GM21529 (cell line): ENCODE results near the gene ADNP2.
"Not testable (repeated sequence)": the region's sequence is repeated elsewhere in the genome, so short reads cannot be mapped to it uniquely, and the experiment has no call there.

Experiments used
- ATAC-seq: cut with Tn5 transposase; IDR thresholded peaks from one replicate; pipeline ENCODE4 v1.9.1; 2021; ENCODE audit not compliant: unreplicated experiment

Gene ADNP2

DNA sequence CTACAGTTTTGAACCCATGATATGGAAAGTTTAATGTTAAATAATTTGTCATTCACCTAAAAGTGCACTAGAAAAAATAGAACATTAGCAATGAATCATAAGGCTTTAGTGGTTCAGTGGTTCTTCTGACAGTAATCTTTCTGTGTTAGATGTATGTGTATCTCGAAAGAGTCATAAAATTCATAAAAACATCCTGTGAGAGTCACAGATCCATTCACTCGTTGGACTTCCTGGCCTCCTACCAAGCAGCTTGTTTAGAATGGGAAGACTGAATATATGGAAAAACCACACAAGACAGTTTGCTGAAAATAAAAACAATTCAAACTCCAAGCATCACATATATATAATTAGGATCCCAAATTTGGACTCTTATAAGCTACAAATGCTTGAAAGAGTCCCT is 34.8 kb downstream of the ADNP2 start:
- no peak for ATAC-seq

DNA sequence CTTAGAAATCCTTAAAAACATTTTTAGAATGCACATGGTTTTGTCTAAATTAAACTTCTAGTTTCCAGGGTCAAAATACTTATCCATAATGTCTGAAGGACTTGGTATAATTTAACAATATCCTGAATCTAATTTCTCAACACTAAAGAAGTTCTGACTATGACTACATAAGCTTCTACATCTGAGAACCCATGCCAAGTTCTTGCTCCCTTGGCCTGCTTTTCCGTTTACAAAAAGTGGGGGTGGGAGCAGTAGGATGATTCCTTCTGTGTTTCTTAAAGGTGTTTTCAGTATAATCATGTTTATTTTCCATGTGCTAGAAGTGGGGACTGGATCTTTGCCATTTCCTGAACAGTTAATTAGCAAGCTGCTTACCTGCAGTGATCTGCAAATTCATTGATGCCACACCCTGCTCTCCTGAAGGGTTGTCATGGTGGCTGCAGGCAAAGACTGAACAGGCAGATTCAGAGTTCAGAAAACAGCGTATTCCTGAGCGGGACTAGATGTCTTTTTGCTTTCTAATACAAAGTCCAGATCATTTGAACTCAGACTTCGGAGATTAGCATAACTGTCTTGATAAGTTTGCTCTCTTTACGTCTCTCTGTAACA is 36.2 kb downstream of the ADNP2 start:
- ATAC-seq: no peak

DNA sequence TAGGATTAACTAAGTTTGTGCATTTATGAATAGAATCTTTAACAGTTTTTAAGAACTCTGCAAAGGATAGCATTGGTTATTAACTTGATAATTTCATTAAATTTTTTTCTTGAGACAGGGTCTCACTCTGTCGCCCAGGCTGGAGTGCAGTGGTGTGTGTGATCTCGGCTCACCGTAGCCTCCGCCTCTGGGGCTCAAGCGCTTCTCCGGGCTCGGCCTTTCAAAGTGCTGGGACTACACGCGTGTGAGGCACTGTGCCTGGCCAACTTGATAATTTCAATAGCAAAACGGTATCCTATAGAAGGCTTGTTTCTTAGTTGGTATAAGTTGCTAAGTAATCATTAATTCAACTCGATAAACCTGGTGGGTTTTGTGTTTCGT is 38.0 kb downstream of the ADNP2 start:
- ATAC-seq: peak; percentile 29

DNA sequence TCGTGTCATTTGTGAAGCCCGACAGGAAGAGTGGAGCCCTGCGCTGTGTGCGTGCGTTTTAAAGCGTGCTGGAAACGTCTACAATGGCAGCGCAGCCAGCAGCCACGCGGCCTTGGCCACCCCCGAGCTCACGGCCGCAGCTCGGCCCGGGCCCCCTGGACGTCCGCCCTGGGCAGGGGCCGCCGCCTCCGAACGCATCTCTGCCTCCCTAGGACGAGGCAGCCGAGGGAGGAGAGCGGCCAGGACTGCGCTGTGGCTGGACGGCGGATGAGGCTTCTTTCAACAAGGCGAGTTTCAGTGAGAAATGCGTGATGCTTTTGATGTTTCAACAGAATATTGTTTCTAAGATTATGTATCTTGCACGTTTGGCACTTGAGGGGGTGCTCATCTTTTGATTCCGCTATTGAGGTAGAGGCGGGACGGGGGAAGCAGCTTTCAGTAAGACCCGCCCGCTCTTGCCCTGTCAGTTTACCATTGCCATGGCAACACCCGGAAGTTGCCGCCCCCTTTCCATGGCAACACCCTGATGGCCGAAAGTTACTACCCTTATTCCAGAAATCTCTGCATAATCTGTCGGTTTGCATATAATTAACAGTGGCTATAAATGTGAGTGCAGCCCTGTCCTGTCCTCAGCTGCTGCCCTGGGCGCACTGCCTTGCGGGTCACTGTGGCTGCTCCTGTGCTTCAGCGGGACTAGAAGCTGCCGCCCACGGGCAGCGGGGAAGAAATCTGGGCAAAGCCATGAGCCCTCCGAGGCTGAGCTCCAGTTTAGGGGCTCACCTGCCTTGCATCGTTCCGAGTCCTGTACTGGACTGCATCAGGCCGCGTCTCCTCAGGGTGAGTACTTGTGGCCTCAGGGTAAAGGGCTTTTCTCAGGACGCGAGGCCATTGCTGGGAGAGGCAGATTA is 38.6 kb downstream of the ADNP2 start:
- peak; percentile 88 for ATAC-seq

DNA sequence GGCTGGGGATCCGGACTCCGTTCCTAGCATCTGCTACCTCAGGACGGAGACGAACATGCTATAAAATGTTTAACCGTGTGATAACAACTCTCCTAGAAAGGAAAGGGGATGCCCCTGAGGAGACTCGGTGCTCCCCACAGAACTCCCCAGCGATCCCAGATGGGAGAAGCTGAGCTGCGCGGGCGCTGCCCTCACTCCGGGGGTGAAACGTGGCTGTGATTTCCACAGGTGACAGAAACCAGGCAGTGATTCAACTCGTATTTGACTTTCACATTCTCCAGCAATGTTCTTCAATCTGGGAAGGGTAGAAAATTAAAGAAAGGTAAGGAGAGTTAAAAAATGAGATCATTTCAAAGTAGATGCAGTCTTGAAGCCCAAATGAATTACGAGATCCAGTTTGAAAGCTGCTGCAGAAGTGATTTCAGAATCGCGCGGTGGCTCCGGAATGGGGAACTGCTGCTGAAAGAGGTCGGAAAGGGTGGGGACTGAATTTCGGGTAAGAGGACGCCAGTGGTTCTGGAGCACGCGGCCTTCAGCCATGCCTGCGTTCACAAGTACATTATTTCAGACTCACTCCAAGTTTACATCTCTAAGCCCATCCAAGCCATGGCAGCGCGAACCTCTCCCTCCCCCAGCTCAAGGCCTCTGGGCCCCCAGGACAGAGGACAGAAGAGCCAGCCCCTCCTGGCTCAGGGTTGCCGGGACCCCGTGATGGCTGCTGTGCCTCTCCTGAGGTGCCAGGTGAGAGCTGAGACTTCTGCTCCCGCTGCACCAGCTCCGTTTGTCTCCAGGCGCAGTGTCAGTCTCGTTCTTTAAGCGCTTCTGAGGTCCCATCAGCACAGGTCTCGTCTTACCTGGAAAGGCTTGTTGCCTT is 39.5 kb downstream of the ADNP2 start:
- no peak for ATAC-seq

DNA sequence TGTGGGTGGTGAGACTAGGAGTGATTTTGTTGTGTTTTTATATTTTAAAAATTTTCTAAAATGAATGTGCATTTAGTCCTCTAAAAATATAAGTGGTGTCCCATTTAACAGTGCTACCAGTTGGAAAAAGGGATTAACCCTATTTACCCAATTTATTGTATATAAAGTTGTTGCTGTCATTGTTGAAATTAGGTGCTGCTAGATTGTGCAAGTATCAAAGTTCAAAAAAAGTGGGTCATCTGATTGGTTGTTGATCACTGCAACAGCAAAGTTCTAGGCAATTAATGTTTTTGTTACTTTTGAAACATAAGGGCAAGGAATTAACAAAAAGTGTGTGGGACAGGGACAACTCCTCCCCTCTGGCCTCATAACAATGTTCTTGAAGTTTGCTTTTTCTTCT is 40.6 kb downstream of the ADNP2 start:
- ATAC-seq: no peak

DNA sequence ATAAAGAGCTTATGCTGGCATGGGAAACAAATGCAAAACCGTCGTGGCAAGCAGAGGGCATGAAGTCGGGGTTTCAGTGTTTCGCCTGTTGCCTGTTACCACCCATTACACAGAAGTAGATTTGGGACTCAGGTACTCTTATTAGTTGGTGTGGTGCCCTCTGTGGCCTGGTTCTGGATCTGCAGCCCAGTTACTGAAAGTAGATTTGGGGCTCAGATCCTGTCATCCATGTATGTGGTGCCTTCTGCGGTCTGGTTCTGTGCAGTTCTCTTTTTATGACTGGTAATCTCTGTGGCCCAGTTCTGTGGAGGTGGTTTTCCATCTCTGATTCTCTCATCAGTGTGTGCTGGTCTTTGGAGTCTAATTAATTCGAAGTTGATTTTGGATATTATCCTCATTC is 45.2 kb downstream of the ADNP2 start:
- ATAC-seq: peak; percentile 84

DNA sequence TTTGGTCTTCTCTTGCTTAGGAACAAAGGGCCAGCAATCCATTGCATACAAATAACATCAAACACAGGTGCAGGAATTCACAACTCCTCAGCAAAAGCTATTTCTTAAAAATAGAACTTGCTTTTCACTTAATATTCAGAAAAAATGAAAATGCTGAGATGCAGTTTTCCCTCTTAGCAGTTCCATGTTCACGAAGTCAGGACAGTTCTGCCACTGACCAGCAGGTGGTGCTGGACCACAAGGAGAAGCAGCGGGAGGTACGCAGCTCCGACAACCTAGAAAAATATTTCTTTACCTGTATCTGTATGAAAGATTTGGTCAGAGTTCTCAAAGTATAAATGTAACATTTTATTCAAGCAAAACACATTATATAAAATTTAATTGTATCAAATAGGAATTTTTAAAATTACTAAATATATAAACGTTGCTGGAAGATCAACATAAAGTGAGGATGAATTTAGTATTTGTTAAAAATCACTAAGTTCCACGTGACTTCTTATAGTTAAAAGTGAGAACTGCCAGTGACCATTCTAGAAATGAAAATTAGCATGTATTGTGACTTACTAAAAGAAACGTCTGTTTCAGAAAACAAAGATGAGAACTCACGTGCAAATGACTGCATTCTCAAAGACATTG is 48.8 kb downstream of the ADNP2 start:
- ATAC-seq: no peak

DNA sequence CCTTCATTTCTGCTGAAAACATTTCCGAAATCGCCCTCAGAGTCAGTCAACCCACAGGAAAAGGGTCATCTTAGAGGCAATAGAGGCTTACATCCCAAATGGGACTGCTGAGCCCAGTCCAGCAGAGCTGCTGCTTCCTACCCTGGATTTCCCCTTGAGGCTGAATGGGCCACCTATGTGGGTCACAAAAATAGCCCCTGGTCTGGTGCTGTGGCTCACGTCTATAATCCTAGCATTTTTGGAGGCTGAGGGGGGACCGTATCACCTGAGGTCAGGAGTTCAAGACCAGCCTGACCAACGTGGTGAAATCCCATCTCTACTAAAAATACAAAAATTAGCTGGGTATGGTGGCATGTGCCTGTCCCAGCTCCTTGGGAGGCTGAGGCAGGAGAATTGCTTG is 49.3 kb downstream of the ADNP2 start:
- ATAC-seq: no peak

DNA sequence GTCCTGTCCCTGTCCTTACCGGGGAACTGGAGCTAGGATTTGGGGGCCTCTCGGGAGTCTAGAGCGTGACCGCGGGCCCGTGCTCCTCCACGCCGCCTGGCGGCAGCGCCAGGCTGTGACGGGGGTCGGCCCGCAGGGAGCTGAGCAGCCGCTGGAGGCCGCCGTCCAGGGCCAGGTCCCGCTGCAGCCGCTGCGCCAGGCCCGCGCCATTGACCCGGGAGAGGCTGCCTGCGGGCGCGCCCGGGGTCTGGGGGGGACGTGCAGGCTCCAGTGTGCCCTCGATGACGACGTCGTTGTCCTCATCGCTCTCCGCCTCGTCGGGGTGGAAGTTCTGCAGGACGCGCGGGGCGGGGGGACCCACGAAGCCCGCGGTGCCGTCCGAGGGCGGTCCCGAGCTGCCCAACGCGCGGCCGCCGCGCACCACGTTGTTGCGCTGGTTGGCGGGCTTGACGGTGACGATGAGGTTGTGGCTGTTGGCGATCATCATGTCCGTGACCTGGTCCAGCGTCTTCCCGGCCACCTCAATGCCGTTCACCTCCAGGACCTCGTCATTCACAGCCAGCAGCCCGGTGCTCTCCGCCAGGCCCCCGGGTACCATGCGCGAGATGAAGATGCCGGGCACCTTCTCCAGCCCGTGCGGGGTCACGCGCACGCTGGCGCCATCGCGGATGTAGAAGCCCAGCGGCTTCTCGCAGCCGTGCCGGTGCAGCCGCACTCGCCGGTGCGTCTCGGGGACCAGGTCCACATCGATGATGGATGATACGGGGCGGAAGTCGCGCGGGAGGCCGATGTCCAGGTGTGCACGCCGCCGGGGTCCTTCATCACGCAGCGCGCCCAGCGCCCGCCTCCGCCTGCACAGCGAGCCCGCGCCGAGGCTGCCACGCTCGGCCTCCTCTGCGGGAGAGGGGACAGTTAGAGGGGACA is 50.9 kb downstream of the ADNP2 start:
- no peak for ATAC-seq

DNA sequence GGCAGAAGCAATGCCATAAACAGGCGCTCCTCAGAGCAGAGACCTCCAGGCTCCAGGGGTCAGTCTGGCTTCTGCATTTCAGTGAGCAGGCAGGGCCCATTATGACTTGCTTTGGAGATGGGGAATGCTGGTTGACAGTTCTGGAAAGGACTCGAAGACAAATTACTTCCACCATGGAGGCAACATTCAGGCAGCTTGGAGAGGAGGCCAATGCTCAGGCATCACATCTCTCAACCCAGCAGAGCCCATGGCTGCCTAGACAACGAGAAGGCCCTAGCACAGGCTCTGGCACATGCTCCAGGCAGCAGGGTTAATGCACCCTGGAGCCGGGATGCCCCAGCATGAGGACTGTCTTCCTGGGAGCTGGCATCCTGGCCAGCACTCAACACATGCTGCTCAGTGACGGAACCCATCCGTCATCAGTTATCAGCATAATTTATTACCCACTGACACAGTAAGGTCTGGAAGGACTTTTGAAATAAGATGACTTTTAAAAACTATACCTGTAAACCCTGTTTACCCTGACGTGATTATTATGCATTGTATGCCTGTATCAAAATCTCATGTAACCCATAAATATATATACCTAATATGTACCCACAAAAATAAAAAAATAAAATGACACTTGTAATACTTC is 52.8 kb downstream of the ADNP2 start:
- ATAC-seq: no peak

DNA sequence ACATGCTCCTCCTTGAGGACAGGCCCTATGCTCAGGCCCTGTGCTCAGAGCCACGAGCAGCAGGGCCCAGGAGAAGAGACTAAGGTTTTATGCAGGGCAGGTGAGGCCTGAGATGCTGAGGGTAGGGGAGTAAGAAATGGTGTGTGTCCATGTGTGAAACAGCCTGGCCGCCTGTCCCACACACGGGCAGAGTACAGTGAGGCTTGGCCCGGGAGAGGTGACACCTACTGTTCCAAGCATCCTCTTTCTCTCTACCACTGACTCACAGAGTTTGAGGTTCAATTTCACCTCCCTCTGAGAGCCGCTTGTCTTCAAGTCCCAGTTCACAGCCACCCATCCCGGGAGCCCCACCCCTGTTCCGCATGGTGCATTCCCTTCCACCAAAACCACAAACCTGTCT is 54.1 kb downstream of the ADNP2 start:
- no peak for ATAC-seq

DNA sequence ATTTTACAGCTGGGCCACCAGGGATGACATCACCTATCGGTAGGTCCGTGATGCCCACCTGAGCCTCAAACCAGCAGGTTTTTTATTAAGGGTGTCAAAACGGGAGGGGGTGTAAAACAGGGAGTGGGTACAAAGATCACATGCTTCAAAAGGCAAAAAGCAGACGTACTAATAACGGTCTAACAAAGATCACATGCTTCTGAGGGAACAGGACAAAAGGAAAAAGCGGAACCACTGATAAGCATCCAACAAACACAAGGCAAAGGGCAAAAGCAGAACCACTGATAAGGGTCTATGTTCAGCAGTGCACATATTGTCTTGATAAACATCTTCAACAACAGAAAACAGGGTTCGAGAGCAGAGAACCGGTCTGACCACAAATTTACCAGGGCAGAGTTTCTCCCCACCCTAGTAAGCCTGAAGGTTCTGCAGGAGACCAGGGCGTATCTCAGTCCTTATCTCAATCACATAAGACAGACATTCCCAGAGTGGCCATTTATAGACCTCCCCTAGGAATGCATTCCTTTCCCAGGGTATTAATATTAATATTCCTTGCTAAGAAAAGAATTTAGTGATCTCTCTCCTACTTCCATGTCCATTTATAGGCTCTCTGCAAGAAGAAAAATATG is 55.8 kb downstream of the ADNP2 start:
- not testable (repeated sequence) for ATAC-seq

DNA sequence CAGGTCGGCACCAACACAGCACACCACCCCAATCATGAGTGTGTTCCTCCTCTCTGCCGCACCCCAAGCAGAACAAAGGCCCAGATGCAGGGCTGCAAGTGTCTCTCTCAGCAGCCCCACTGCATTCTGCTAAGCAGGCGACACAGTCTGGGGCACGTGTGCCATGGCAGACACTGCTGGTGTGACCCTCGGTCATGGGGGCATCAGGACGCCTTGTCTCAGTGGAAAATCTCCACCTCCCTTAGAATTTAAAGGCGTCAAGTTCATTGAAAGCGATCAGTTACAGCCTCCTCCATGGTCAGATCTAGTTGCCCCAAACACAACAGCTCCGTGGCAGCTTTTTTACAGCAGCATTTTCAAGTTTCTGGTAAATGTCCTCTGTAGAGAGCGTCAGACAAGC is 57.2 kb downstream of the ADNP2 start:
- no peak for ATAC-seq

DNA sequence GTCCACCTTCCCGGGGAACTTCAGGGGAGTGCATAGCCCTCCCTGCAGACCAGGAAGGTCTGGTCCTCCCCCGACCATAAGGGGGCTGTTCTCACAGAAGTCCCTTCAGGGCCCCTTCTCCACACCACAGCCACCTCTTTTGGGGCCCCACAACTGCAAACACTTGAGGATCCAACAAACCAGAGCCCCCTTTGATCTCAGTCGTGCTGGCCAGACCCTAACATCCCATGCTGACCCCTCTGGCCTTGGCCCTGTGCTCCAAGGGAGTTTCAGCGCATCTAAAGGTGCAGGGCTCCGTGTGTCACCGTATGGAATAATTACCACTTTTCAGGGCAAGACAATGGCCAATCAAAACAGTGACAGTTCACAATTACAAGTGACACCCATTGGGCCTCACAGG is 57.7 kb downstream of the ADNP2 start:
- no peak for ATAC-seq

DNA sequence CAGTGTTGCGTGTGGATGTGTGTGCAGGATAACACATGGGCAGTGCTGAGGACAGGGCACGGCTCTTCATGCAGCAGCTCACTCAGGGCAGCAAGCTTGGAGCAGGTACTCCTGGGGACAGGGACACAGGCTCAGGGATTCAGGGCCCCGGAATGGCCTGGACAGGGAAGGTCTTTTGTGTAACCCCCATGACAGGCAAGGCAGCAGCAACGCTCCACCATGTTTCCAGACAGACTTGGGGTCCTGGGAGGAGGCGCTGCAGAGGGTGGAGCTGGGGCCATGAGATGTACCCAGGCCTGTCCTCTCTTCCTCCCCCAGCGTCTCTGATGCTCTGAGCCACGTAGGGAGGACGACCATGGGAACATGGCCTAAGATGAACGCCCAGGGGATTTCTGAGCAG is 58.3 kb downstream of the ADNP2 start:
- ATAC-seq: no peak

DNA sequence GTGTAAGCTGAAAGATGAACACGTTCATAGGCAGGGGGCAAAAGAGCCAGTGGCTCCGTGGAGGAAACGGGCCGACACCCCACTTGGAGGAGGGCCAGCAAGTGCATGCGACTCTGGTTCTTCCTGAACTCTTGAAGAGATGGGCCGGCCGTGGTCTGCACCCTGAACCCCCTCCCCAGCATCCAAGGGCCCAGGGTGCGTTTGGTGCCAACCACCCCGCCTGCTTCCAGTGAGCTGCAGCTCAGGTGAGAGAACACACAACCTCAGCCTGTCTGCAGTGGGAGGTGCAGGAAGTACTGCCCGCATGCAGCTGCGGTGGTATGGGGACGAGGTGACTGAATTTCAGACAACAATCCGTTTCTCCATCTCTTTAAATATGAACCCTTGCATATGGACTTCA is 58.9 kb downstream of the ADNP2 start:
- no peak for ATAC-seq

DNA sequence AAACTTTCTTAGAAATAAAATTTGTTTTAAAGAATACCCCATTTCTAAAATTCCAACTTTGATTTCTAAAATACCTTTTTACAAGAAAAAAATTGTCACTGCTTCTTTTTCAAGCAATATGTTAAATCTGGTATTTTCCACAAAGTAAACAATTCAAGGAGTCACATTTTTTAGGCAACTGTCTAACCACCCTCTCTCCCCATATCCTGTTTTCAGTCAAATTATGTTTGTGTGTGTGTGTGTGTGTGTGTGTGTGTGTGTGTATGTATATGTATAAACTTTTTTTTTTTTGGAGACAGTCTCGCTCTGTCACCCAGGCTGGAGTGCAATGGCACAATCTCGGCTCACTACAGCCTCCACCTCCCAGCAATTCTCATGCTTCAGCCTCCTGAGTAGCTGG is 59.3 kb downstream of the ADNP2 start:
- no peak for ATAC-seq

DNA sequence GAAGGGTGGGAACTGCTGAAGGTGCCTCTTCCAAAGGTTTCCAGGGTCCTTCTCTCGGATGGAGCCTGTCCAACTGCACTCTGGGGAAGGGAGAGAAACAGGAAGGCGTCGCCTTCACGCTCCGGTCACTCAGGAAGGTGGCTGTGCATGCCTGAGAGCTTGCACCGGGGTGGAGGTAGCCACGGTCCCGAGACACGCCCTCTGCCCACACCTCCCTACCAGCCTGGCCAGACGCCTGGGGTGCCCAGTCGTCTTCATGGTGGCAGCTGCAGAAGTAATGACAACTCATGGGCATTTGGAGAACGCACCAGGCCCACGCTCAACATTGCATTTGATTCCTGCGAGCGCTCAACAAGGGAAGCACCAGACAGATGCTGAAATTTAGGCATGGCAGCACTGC is 59.9 kb downstream of the ADNP2 start:
- ATAC-seq: no peak
